PC-3 (cell line): ENCODE measurements around the gene SLC9A6.

Experiments used
- CTCF ChIP-seq: fragments of 300-600 bp; sonication (generic); conservative IDR thresholded peaks from 2 replicates; pipeline ENCODE4 v1.5.1; 2017; ENCODE audit warnings: antibody characterized with exemption, low read depth, mild to moderate bottlenecking, low read length
- EZH2 ChIP-seq: fragments of 300-600 bp; sonication (generic); IDR thresholded peaks from one replicate; pipeline ENCODE4 v1.6.1; 2017; ENCODE audit warnings: antibody characterized with exemption, mild to moderate bottlenecking, low read length; ENCODE audit not compliant: unreplicated experiment
- EZH2phosphoT487 ChIP-seq: fragments of 300-600 bp; sonication (generic); IDR thresholded peaks from 2 replicates; pipeline ENCODE4 v1.6.1; 2018; ENCODE audit warnings: mild to moderate bottlenecking, antibody characterized with exemption, low read length, borderline replicate concordance

GRCh38 chrX:135988245-135988644 is 3.0 kb downstream of the SLC9A6 start:
- TF ChIP-seq CTCF (no peak), EZH2 (no peak), EZH2phosphoT487 (no peak)
